Measurements from ENCODE around the gene OSBPL5.
"Not testable (repeated sequence)": the region's sequence is repeated elsewhere in the genome, so short reads cannot be mapped to it uniquely, and the experiment has no call there.

The OSBPL5 gene

GRCh38 chr11:3080733-3081385 is 84.3 kb downstream of the OSBPL5 start:
- no peak for DNase-seq (ENCODE audit: low read depth)

DNA sequence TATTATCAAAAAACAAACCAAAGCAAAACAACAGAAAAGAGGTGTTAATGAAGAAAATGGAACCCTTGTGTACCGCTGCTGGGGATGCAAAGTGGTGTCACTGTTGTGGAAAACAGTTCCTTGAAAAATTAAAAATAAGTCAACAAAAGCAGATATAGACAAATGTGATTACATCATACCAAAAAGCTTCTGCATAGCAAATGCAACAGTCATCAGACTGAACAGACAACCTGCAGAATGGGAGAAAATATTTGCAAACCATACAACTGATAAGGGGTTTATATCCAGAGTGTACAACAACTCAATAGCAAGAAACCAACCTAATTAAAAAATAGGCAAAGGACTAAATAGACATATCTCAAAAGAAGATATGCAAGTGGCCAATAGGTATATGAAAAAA is 85.0 kb downstream of the OSBPL5 start:
- DNase-seq (ENCODE audit: low read depth) = no peak

GRCh38 chr11:3077846-3078440 is 87.2 kb downstream of the OSBPL5 start:
- no peak for DNase-seq (ENCODE audit: low read depth)

- no peak for DNase-seq (ENCODE audit: low read depth)
Observed at GRCh38 chr11:3077189-3077836, 87.8 kb downstream of the OSBPL5 start.

DNA sequence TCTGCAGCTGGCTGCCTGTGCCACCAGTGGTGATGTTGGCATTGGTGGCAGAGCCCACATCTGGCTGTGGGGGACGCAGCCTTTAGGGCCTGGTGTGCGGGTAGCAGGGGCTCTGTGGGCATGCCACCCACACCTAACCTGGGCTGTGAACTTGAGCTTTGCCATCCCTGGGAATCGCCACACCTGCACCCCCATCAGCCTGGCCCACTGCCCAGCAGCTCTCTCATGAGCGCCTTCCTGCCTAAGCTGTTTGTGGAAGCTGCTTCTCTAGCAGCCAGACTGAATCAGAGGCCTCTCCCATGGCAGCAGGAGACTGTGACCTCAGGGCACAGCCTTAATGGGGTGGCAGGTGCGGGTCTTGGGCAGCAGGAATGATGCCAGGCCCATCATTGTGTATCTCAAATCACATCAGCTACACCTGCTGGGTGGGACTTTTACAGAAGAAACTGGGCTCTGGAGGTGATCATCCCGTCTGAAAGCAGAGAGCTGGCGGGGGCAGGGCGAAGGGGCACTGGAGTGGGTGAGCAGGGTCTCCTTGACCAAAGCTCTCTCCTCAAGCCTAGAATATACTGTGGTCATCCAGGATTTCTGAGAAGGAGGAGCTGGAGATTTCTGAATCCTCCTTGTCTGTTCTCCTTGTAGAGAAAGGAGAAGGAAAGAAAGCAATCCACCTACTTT is 90.1 kb downstream of the OSBPL5 start:
- no peak for DNase-seq (ENCODE audit: low read depth)

- no peak for DNase-seq (ENCODE audit: low read depth)
Observed at GRCh38 chr11:3073029-3073435, 92.1 kb downstream of the OSBPL5 start.

- DNase-seq (ENCODE audit: low read depth) = no peak
Observed at GRCh38 chr11:3069425-3069824, 95.7 kb downstream of the OSBPL5 start.

GRCh38 chr11:3066308-3066707 is 98.8 kb downstream of the OSBPL5 start:
- not testable (repeated sequence) for DNase-seq (ENCODE audit: low read depth)

DNA sequence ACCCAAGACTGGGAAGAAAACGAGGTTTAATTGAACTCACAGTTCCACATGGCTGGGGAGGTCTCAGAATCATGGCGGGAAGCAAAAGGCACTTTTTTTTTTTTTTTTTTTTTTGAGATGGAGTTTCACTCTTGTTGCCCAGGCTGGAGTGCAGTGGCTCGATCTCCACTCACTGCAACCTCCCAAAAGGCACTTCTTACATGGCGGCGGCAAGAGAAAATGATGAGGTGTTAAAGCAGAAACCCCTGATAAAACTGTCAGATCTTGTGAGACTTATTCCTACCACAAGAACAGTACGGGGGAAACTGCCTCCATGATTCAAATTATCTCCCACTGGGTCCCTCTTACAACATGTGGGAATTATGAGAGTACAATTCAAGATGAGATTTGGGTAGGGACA is 100.4 kb downstream of the OSBPL5 start:
- not testable (repeated sequence) for DNase-seq (ENCODE audit: low read depth)

- not testable (repeated sequence) for DNase-seq (ENCODE audit: low read depth)
Observed at GRCh38 chr11:3063876-3064275, 101.2 kb downstream of the OSBPL5 start.

GRCh38 chr11:3063432-3063831 is 101.7 kb downstream of the OSBPL5 start:
- DNase-seq (ENCODE audit: low read depth) = not testable (repeated sequence)

DNA sequence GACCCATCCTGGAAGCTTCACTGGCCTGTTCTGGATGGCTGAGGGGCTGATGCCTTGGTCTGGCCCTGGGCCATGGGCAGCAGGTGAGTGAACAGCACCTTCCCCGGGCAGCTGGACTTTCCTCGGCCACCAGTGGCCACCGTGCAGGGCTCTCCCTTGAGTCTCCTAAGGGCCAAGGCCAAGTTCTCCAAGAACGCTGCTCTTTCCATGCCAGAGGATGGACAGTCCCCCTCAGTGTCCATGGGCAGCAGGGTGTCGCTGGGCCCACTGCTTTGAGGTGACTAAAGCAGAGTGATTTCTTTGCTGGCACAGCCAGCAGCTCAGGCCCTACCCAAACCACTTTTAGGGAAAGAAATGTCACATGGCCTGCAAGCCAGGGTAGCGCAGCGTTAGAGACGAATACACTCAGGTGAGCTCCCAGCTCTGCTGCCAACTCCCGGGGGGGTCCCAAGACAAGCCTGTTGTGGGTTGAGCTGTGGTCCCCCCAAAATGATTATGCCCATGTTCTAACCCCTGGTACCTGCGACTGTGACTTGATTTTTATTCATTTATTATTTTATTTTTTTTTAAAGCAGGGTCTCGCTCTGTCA is 104.6 kb downstream of the OSBPL5 start:
- no peak for DNase-seq (ENCODE audit: low read depth)

- no peak for DNase-seq (ENCODE audit: low read depth)
Observed at GRCh38 chr11:3058753-3059664, 106.1 kb downstream of the OSBPL5 start.

DNA sequence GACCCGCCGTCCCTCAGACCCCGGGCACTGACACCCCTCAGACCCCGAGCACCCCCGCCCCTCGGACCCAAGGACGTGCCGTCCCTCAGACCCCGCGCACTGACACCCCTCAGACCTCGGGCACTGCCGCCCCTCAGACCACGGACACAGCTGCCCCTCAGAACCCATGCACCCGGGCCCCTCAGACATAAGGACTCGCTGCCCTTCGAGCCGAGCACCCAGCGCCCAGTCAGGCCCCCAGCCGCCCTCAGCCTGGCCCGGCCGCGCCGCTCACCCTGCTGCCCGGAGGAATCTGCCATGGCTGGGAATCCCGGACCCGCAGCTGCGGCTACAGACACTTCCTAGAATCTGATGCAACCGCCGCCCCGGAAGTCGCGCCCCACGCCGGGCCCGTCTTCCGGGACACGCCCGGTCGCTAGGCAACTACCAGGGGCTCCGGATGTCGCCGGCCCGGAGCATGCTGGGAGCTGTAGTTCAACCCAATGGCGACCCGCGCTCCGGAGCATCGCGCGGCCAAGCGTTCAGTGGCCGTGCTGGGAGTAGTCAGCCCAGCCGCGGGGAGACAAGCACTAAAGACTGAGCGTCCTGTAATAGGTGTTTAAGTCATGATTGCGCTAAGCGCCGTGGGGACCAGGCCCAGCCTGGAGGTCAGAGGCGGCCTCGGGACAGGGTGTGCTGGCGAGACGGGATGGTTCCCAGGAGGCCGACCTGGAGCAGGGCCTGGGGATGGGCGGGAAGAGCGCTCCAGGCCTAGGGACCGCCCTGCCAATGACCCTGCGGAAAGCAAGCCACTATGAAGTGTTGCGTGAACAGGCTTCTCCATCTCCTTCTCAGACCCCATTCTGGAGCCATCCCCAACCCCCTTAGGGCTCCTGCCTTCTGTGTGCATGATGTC is 107.8 kb downstream of the OSBPL5 start, which contains the start of gene CARS1:
Gene CARS1, minus strand, starts transcription at position 355 of the 895 bp plus-strand sequence. Its CDS starts 56 bp downstream, at position 299.
- DNase-seq (ENCODE audit: low read depth) = peak; percentile 92

GRCh38 chr11:3056296-3057068 is 108.6 kb downstream of the OSBPL5 start:
- no peak for DNase-seq (ENCODE audit: low read depth)

DNA sequence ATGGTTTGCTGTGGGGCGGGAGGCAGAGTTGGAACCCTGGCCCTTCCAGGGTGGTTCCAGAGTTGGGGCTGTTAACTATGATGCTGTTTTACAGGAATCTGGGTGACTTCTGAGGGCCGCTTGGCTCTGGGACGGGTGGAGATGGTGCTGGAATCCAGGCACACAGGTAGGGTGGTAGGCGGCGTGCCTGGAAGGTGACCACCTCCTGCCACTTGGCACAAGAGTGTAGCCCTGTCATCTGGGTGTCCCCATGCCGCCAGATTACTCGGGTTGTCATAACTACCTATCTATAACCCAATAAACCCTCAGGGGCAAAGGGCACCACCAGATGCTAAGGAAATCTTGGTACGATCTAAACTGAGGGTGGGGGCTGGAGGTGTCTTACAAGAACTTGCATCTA is 109.2 kb downstream of the OSBPL5 start:
- no peak for DNase-seq (ENCODE audit: low read depth)

DNA sequence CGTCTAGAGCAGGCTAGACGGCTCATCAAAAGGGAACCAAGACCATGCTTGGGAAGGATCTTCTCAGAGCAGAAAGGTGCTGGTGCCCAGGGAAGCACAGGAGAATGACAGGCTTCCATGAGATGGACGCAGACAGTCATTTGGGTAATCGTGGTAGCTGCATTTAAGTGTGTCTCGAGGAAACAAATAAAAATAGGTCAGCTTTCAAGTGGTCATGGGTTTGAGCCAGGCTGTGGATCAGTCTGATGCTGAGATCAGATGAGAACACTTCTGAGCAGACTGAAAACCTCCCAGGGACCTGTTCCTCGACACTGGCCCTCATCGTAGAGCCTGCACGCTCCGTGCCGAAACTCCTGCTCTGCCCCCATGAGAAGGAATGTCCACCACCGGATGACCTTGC is 112.5 kb downstream of the OSBPL5 start:
- no peak for DNase-seq (ENCODE audit: low read depth)

- DNase-seq (ENCODE audit: low read depth) = no peak
Observed at GRCh38 chr11:3052109-3052479, 113.0 kb downstream of the OSBPL5 start.

All from activated gamma-delta T cell treated with anti-CD3 and anti-CD28 coated beads, Interleukin-2, amount 50 U/mL, for 16 hours (primary cell).